Fibroblast of the aortic adventitia (primary cell): ENCODE data around the gene LIMA1. TPM values are rescaled to one million over a fixed set of nuclear protein-coding genes. Genes with fewer than 3 reads are reported as not detected.
A peak's percentile ranks its signal among the peaks of the same experiment; 100 is the strongest.

Source experiments
- DNase-seq: peaks from one replicate; pipeline ENCODE4 v3.0.0-alpha.2; 2010; ENCODE audit warnings: low read depth
- H3K4me3 ChIP-seq: 2 replicates; pipeline ENCODE4 v1.5.1; 2011; ENCODE audit warnings: low read depth, mild to moderate bottlenecking, control low read depth, low read length, moderate library complexity
- total RNA-seq: library from RNA; depleted of rRNA; stranded (reverse); fragments of >200 nt; gene quantifications from 2 replicates; pipeline ENCODE4 v1.2.3, GENCODE V29; 2012; ENCODE audit warnings: low replicate concordance
- TF ChIP-seq, protein P1 (sequence below): IDR thresholded peaks from 2 replicates; pipeline ENCODE4 v1.5.1; 2011; ENCODE audit warnings: mild to moderate bottlenecking, low read length, control low read depth, inconsistent platforms; ENCODE audit not compliant: insufficient read depth

LIMA1 gene
- total RNA-seq, 1 donor = 229 TPM

DNA sequence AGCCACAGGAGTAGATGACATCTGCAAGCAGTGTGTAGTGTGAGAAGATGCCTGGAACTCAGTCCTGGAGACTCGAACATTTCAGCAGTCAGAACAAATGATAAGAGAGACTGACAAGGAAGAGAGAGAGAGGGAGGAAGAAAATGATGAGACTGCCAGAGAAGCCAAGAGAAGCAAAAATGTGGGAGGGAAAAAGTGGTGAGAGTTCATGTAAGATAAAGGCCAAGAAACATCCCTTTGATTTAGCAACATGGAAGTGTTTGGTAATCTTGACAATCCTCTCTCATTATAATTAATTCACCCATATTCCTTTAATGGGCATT is 42.6 kb downstream of the LIMA1 start:
- DNase-seq = peak; percentile 47
- TF ChIP-seq, protein P1, sequence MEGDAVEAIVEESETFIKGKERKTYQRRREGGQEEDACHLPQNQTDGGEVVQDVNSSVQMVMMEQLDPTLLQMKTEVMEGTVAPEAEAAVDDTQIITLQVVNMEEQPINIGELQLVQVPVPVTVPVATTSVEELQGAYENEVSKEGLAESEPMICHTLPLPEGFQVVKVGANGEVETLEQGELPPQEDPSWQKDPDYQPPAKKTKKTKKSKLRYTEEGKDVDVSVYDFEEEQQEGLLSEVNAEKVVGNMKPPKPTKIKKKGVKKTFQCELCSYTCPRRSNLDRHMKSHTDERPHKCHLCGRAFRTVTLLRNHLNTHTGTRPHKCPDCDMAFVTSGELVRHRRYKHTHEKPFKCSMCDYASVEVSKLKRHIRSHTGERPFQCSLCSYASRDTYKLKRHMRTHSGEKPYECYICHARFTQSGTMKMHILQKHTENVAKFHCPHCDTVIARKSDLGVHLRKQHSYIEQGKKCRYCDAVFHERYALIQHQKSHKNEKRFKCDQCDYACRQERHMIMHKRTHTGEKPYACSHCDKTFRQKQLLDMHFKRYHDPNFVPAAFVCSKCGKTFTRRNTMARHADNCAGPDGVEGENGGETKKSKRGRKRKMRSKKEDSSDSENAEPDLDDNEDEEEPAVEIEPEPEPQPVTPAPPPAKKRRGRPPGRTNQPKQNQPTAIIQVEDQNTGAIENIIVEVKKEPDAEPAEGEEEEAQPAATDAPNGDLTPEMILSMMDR = no peak
- no peak overlapping the region for H3K4me3 ChIP-seq

DNA sequence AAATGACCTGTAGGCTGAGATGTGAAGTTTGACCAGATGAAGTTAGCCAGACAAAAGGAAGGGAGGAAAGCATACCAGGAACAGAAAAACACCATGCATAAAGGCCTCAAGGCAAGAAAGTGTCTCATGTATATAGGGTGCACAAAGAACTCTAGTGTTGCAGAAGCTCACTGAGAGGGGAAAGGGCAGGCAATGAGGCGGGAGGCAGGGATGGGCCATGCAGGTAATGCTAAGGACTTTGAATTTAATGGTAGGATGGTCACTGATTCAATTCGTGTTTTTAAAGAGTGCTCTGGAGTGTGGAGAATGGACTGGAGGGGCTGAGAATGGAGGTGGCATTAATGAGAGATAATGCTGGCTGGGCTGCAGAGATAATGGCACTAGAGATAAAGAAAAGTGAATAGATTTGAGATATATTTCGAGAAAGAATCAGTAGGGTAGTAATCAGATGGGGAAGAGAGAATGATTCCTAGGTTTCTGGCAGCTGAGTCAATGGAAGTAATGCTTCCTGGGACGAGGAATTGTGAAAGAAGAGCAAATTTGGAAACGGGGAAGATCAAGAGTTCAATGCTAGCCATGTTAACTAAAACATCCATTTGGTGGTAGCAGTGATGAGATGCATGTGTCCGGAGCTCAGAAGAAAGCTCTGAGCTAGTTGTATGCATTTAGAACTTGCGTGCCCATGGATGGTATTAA is 43.1 kb downstream of the LIMA1 start:
- DNase-seq = no peak
- TF ChIP-seq, protein P1 = no peak
- no peak overlapping the region for H3K4me3 ChIP-seq

DNA sequence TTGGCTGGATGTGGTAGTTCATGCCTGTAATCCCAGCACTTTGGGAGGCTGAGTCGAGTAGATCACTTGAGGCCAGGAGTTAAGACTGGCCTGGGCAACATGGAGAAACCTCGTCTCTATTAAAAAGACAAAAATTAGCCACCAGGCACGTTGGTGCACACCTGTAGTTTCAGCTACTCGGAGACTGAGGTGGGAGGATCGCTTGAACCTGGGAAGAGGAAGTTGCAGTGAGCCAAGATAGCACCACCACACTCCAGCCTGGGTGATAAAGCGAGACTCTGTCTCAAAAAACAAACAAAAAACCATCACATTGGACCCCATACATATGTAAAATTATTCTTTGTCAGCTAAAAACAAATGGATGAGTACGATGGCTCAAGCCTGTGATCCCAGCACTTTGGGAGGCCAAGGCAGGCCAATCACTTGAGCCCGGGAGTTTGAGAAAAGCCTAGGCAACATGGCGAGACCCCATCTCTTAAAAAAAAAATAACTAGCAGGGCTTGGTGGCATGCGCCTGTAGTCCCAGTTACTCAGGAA is 43.9 kb downstream of the LIMA1 start:
- no peak for DNase-seq
- TF ChIP-seq, protein P1 = no peak
- H3K4me3 ChIP-seq = no peak overlapping the region

DNA sequence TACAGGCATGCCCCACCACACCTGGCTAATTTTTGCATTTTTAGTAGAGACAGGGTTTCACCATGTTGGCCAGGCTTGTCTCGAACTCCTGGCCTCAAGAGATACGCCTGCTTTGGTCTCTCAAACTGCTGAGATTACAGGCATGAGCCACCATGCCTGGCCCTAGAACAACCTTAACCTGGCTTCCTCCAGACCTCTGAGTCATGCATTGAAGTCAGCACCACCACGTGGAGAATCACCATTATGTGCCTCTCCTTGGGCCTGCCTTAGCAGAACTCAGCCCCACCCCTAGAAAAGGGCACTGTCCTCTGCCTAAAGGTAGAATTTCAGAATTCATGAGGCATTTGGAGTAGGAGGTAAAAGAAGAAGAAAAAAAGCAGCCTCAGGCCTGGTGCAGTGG is 49.0 kb downstream of the LIMA1 start:
- peak; percentile 51 for DNase-seq
- TF ChIP-seq, protein P1 = no peak
- H3K4me3 ChIP-seq = no peak overlapping the region

DNA sequence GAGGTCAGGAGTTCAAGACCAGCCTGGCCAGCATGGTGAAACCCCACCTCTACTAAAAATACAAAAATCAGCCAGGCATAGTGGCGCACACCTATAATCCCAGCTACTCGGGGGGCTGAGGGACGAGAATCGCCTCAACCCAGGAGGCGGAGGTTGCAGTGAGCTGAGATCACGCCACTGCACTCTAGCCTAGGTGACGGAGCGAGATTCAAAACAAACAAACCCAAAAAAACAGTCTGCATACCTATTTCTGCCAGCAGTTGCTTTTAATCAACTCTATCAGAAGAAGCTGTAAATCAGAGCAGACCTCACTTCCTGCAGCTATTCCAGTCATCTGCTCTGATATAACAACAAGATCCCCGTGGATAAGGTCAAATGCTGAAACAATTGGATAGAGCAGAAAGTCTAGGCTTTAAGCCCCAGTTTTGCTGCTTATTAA is 50.5 kb downstream of the LIMA1 start:
- TF ChIP-seq, protein P1 = no peak
- H3K4me3 ChIP-seq = no peak overlapping the region
- peak; percentile 48 for DNase-seq

DNA sequence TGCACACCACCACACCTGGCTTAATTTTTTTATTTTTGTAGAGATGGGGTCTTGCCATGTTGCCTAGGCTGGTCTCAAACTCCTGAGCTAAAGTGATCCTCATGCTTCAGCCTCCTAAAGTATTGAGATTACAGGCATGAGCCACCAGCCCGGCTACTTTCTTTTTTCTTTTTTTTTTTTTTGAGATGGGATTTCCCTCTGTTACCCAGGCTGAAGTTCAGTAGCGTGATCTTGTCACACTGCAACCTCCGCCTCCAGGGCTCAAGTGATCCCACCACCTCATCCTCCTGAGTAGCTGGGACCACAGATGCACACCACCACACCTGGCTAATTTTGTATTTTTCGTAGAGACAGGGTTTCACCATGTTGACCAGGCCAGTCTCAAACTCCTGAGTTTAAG is 51.1 kb downstream of the LIMA1 start:
- TF ChIP-seq, protein P1 = no peak
- H3K4me3 ChIP-seq = no peak overlapping the region
- no peak for DNase-seq

DNA sequence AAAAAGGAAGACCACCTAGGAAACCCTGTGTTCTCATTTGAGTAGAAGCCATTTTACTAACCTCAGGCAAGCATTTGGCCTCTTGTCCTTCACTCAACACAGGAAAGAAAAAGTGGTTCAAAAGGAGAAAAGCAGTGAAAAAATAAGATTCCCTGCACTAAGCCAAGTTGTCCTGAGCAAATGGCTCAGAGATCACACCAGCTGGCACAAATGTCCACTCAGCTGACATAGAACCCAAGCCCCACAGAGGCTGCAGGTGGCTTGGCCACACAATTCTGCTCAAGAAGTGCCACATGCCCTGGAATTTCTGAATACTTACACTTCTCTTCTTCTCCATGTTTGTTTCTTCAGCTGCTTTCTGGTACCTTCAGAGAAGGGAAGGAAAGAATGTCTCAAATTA is 52.0 kb downstream of the LIMA1 start:
- TF ChIP-seq, protein P1 = no peak
- no peak for DNase-seq
- H3K4me3 ChIP-seq = no peak overlapping the region
